Stimulated activated CD4-positive, alpha-beta T cell treated with anti-CD3 and anti-CD28 coated beads, Interleukin-15, amount 100 ng/mL, for 48 hours (primary cell): ENCODE measurements around the gene MYCBPAP.

Experiments
- DNase-seq, 2 donors: peaks; one replicate each; pipeline ENCODE4 v3.0.0-alpha.2; 2020; ENCODE audit warnings: low read depth in 2 of 2

The MYCBPAP gene

DNA sequence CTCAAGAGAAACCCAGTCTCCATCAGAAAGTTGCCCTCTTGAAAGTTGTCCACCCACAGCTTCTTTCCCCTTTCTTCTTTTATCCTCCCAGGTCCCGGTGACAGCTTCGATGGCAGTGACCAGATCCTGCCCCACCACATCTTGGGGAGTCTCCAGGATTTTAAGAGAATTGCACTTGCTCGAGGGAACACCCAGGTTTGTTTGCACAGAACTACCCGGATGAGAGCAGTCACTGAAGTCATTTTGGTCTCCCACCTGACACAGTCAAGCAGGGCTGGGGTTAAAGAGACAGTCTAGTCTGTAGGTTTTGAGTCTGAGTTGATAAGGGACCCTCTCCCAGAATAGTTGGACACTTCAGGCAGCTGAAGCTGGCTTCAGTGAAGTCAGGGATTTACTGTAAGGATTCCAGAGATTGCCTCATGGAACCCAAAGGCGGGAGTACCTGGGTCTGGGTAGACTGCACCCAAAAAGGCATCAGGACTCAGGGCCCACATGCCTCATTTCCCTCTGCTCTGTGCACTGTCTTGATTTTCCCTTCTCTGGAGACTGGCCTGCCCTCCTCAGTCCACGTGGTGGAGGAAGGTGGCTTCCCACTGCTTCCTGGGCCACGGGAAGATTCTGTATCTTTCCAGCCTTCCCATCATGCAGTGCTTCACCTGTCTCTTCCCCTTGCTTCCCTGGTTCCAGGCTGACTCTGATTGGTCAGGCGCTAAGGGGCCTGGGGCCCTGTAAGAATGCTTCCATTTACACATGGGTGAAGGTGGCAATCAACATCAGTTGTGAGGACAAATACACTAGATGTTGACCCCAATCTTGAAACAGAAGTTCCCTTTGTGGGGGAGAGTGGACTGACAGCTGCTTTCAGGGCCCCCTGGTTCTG is 9.5 kb downstream of the MYCBPAP start:
- no peak for DNase-seq

DNA sequence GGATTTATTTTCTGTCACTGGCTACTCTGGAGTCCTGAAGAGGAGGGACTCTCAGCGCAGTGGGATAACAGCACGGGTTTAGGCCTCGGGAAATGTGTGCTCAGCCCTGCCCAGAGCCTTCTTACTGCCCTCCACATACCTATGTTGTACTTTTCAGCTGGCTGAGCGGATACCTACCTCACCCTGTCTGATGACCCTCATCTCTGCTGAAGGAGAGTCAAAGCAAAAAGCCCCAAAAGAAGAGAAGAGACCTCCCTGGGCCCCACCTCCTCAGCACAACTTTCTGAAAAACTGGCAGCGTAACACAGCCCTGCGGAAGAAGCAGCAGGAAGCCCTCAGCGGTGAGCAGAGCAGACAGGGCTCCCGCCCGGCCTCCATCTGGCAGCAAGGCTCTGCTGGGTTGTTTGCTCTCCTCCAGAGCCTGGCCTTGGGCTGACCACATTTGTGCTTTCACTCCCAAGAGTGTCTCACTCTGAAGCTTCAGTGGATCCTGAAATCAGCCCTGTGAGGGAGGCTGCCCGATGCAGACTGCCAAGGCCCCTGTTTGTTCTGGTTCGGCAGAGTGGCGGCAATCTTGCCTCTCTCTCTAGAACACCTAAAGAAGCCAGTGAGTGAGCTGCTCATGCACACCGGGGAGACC is 10.3 kb downstream of the MYCBPAP start:
- DNase-seq: no peak

DNA sequence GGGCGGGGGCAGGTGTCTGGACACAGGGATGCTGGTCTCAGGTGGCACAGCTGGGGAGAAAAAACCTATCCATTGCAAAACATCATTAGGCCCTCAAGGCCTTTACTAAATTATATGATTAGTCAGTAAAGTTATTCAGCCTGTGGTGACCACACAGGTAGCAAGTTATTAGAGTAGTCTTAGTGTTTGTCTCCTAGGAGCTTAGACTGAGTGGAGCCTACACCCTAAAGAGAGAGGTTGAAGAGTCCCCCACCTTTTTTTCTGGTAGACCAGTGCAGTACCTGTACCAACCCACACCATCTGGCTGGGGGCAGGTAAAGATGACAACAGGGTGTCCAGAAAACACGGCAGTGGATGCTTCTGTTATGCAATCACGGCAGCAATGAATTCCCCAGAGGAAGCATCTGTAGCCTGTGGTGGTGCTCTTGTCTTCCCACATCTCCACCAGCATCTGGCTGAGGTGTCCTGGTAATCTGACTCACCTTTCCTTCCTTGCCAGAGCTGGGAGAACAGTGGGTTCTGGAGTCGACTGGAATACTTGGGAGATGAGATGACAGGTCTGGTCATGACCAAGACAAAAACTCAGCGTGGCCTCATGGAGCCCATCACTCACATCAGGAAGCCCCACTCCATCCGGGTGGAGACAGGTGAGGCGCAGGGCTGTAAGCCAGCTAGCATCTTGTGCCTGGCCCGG is 11.0 kb downstream of the MYCBPAP start:
- DNase-seq: no peak

DNA sequence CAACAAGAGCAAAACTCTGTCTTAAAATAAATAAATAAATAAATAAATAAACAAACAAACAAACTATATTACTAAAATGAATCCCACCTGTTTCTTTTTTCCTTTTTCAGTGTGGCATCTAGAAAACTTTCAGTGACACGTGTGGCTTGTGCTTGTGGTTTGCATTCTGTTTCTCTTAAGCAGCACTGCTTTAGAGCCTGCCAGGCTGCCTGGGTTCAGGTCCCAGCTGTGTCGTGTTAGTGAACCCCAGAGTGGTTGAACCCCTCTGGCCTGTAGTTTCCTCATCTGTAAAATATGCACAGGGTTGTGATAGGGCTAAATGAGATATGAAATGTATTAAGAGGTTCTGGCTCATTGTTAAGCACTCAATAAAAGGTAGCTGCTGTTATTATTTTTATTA is 12.2 kb downstream of the MYCBPAP start:
- no peak for DNase-seq

DNA sequence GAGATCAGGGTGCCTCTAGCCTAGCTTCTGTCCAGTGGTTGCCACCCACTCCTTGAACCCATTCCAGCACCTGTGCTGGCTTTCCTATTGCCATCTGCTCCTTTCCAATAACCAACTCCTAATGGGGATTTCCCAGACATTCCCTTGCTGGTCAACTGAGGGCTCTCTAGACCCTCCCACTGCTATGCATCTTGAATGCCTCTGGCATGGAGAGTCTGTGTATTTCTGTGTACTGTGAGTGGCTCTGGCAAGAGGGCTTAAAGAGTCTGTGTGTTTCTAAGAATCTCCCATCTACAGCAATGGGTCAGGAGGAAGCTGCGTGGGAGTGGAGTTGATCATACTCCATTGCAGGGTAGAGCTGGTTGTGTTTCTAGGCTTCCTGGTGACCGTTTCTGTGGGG is 13.3 kb downstream of the MYCBPAP start:
- no peak for DNase-seq

DNA sequence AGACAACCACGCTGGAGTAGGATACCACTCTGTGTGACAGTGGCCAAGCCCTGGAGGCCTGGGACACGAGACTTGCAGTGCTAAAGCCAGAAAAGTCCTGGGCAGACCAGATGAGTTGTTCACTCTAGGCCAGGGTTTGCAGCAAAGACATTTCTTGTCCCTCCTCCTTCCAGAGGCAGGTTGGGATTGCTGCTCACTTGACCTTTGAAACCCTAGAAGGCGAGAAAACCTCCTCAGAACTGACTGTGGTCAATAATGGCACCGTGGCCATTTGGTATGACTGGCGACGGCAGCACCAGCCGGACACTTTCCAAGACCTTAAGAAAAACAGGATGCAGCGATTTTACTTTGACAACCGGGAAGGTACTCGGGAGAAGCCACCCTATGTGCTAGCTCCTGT is 14.5 kb downstream of the MYCBPAP start:
- no peak for DNase-seq

DNA sequence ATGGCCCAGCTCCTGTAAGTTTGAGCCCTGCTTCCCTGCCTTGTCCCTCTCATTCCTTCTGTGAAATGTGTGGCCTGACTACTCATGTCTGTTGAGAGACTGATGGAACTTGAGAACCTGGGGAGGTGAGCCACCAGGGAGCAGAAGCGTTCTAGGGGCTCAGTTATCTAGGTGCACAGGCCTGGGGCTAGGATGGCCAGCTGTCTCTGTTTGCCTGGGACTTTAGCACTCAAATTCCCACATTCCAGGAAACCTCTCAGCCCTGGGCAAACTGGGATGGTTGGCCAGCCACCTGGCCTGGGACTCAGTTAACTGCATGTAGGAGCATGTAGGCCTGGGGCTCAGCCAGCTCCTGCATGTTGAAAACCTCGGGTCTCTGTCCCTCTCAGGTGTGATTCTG is 15.0 kb downstream of the MYCBPAP start:
- no peak for DNase-seq

DNA sequence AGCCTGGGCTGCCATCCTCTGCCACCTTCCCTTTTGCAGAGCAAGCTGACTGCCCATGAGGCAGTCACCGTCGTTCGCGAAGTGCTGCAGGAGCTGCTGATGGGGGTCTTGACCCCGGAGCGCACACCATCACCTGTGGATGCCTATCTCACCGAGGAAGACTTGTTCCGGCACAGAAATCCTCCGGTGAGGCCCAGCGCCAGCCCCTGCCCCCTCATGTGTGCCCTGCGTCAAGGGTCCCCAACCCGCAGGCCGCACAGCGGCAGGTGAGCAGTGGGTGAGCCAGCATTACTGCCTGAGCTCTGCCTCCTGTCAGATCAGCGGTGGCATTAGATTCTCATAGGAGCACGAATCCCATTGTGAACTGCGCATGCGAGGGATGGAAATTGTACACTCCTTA is 16.6 kb downstream of the MYCBPAP start:
- DNase-seq: no peak

DNA sequence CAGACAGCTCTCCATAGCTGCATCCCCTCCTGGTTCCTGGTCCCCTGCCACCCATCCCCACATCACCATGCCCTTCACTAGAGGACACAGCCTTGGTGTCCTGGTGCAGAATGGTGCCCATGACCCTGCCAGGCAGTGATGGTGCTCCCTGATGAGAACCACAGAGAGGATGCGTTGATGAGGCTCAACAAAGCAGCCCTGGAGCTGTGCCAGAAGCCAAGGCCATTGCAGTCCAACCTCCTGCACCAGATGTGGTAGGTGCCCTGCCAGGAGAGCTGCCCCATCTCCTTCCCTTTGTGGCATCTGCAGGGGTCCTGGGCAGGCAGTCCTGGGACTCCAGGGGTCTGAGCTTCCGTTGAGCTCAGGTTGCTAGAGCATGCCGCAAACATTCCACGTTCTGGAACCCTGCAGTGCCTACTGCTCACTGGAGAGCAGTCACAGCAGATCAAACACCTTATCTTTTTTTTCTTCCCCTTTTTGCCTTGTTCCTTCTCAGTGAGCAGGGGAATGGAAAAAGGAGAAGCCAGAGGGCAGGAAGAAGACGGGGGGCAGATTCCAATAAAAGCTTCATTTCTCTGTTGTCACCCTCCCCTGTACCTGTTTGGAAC is 19.0 kb downstream of the MYCBPAP start:
- DNase-seq: no peak

DNA sequence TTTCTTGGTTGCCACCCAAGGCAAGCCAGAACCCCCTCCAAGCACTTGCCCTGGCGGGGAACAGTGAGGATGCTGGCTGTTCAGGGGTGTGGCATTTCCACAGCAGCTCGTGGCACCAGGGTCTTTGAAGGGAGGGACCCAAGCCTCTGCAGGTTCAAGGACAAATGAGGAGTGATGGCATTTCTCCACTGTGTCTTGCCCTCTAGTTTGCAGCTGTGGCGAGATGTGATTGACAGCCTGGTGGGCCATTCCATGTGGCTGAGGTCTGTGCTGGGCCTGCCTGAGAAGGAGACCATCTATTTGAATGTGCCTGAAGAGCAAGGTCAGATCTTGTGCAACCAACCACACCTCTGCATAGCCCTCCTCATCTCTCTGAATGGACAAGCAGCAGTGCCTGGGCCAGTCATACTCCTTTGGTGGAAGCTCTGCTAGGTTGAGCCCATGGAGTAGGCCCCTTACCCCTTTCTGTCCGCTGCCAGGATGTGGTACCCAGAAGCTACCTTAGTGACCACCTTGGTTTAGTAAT is 19.8 kb downstream of the MYCBPAP start:
- no peak for DNase-seq

DNA sequence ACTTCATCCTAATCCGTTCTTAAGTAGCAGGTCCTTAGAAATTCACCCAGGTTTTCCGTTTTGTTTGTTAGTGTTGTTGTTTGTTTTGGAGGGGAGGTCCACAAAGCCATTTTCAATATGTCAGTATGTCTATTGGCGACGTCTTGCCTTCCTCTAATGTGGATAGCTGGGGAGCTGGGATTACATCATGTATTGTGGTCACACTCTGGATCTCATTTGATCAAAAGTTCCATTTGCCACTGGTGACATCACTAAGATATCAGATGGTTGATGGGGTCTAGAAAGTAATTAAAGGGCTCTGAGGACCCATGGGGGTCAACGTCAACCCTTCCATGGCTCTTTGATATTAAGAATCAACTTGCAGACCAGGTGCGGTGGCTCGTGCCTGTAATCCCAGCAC is 21.6 kb downstream of the MYCBPAP start:
- DNase-seq: no peak

DNA sequence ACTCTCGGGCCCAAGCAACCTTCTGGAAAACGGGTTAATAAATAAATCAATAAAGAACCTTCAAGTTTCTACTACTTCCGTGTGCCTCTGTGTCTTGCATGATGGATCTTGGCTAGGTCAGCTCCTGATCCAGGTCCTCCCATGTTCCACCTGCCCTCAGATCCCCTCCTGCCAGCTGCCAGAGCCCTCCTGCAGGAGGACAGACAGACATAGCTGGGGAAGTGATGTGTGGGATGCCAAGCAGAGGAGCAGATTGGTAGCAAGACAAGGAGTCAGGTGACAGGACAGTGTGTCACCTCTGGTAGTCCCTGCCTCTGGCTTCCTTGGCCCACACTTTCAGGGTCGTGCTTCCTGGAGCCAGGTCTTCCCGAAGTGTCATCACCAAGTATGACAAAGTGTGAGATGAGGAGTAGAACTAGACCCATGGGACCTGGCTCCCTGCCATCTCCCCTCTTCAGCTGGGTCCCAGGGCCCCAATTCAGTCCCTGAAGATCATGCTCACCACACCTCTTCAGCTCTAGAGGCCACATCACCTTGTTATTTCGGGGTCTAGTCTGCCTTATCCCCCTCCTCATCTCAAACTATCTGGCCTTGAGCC is 23.3 kb downstream of the MYCBPAP start:
- DNase-seq: no peak

DNA sequence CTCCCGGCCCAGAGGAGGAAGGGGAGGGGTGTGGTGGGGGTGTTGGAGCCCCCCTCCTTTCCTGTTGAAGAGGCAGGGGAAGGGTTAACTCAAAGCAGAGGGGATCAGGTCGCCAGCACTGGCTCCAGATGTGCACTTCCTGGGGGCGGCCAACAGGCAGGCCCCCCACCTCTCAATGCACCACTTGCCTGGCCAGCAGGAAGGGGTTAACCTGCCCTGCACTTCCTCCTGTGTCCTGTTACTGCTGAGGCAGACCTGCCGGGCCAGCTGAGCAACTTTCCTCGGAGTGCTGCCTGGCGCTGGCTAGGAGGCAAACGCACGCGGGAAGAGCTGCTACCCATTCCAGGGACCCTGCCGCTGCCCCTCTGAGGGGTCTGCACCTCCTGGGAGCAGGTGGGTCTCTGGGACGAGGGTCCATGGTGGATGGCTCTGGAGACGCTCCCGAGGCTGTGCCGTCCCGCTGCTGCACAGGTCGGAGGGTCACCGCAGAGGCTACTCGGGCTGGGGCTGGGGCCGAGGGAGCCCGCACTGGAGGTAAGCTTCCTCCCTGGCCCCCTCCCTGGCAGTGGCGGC is 24.3 kb downstream of the MYCBPAP start, which contains the start of gene EPN3:
Gene EPN3 (plus strand): TSS at position 284 of the 573 bp plus-strand sequence. CDS start 3,822 bp downstream, outside the sequence.
- DNase-seq: no peak

DNA sequence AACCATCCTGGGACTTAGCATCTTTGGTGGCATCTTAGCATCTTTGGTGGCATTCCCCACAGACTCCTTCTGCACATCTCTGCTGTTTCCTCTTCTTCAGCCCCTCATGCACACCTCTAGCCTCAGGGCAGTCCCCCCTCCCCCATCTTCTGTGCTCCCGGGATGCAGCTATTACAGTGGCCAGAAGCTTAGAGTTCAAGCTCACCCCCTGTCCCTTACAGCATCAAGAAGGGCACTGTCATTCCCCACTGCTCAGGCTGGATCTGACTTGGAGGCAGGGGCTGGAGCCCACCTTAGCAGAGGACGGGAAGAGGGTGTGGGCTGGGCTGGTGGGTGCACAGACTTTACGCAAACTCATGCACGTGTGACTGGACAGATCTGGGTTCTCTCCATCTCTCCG is 24.9 kb downstream of the MYCBPAP start:
- no peak for DNase-seq

DNA sequence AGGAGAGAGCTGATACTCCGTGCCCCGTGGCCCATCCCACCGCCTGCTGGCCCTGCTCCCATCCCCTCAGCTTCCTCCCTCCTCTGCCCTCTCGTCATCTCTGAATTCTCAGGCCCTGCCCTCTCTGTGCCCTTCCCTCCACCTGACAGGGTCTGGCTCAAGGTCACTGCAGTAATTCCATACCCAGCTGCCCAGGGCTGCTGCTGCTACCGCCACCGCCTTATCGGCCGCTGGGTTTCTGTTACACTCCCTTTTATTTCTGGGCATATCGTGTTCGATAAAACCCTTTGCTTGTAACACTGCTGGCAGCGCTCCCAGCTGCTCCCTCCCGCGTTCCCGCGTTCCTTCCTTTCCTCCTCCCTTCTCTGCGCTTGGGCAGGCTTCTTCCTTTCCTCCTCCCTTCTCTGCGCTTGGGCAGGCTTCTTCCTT is 25.5 kb downstream of the MYCBPAP start:
- DNase-seq: no peak

DNA sequence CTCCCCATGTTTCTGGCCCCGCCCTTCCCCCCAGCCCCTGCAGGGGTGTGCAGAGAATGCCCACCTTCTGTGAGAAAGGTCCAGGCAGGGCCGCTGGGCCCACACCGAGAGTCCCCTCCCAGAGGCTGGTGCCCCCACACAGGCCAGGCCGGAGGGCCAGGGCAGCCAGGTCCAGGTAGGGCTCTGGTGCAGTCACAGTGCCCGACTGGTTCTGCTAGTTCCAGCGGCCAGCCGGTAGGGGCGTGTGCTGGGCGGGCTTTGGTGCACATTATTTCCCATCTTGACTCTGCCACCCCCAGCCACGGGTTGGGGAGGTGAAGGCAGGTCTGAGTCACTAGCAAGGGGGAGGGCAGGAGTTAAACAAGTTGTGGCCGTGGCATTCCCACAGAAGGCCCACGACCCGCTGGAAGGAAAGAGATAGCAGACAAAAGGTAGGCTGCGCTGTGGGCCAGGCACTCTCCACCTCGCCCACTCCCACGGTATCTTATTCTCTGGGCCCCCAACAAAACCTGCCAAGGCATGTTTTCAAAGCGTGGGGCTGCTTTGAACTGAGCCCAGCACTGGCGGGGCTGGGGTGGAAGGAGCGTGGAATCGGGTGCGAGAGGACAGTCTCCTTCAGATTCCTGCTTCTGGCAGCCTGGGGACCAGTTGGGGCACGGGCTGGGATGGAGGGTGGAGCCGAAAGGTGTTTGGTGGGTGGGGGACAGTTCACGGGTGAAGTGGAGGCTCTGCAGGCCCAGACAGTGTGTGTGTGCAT is 26.2 kb downstream of the MYCBPAP start:
- peak in 1 of 2 donors; percentile 30 for DNase-seq

DNA sequence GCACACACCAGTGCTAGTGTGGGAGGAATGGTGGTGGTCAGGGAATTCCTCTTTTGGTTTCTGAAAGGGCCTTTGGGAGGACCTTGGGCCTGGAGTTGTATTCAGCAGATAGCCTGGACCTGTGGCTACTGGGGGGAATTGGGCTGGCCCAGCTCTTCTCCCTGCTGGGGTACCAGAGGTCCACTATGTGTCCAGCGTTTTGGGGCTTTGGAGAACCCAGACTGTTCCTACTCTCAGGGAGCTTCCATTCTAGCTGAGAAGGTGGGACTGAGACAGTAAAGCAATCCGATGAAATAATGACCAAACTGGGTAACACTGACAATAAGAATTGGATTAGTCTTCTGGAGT is 26.7 kb downstream of the MYCBPAP start:
- DNase-seq: no peak

DNA sequence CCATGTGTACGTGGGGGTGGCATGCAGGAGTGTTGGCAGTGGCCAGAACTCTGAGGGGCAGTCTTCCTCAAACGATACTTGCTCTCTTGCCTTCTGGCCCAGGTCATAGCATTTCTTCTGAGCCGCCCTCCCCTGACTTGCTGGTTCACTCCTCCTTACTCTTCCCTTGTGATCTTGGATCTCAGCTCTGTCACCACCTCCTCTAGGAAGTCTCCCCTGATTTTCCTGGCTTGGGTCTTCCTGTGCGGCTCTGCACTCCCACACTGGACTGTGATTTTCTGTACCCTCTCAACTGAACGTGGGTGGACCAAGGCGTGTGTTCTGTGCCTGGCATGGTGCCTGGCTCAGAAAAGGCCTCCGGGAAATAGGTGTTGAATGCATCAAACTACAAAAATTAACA is 27.2 kb downstream of the MYCBPAP start:
- DNase-seq: no peak

DNA sequence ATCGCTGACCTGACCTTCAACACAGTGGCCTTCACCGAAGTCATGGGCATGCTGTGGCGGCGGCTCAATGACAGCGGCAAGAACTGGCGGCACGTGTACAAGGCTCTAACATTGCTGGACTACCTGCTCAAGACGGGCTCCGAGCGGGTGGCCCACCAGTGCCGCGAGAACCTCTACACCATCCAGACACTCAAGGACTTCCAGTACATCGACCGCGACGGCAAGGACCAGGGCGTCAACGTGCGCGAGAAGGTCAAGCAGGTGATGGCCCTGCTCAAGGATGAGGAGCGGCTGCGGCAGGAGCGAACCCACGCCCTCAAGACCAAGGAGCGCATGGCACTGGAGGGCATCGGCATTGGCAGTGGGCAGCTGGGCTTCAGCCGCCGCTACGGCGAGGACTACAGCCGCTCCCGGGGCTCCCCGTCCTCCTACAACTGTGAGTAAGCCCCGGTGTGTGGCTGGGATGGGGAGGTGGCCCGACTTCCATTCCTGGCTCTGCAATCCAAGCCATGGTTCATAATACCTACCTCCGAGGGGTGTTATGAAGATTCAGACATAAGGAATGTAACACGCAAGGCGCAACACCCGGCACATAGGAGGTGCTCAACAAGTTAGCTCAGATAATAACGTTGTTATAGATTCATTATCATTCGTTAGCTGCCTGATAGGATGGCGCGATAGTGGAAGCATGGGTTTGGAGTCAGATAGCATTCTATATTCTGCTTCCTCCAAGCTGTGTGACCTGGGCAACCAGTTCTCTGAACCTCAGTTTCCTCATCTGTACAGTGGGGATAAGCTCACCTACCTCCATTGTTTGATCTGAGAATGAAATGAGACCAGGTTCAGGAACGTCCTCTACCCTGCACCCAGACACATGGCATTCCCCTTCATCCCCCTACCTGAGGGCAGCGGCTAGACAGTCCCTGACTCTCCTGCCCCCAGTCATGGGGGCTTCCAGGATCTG is 28.7 kb downstream of the MYCBPAP start:
- DNase-seq: no peak
